CD4-positive, alpha-beta T cell (primary cell): ENCODE measurements around the gene HEY2. TPM values are rescaled to one million over a fixed set of nuclear protein-coding genes. Genes with fewer than 3 reads are reported as not detected.
"Not testable (repeated sequence)": the region's sequence is repeated elsewhere in the genome, so short reads cannot be mapped to it uniquely, and the experiment has no call there.

Source experiments
- ATAC-seq: fragments of 200-7000 bp; cut with Tn5 transposase; one replicate; pipeline ENCODE4 v1.10.0; 2022; ENCODE audit warnings: mild to moderate bottlenecking; ENCODE audit not compliant: poor library complexity
- CTCF ChIA-PET: fragments of 350-600 bp; sonication (Branson Sonifier 250); formaldehyde crosslinking; loops from one replicate; lab custom pipeline; 2021; ENCODE audit warnings: antibody characterized with exemption, inconsistent platforms; lab: Charles Lee
- POLR2A ChIA-PET: fragments of 350-600 bp; sonication (Branson Sonifier 250); formaldehyde crosslinking; loops from one replicate; lab custom pipeline; 2021; ENCODE audit warnings: antibody characterized with exemption, inconsistent platforms; lab: Charles Lee
- DNase-seq, 14 experiments: peaks; one replicate each; pipeline ENCODE4 v3.0.0-alpha.2; 2013 to 2020; ENCODE audit warnings: mixed read lengths in 2 of 14
- H3K27ac ChIP-seq, 2 donors: one replicate each; pipeline versions ENCODE4 v1.5.1 to v1.7.0; 2013; ENCODE audit warnings: low read length in 2 of 2, low read depth in 1 of 2, mild to moderate bottlenecking in 1 of 2
- H3K27me3 ChIP-seq, 2 experiments: 1 replicate in 1 of 2; 2 replicates in 1 of 2; pipeline versions ENCODE4 v1.6.1 to v1.7.0; 2013; ENCODE audit warnings: low read length in 2 of 2, control low read depth in 1 of 2, mild to moderate bottlenecking in 1 of 2, moderate library complexity in 1 of 2; ENCODE audit not compliant: insufficient read depth in 2 of 2, control insufficient read depth in 1 of 2
- H3K36me3 ChIP-seq: one replicate; pipeline ENCODE4 v1.6.1; 2013; ENCODE audit warnings: low read length, control low read depth; ENCODE audit not compliant: insufficient read depth
- H3K4me1 ChIP-seq: one replicate; pipeline ENCODE4 v1.6.1; 2013; ENCODE audit warnings: low read length, control low read depth; ENCODE audit not compliant: insufficient read depth
- H3K4me3 ChIP-seq: one replicate; pipeline ENCODE4 v1.5.1; 2013; ENCODE audit warnings: mild to moderate bottlenecking, low read length, moderate library complexity
- H3K9me3 ChIP-seq, 2 experiments: 1 replicate in 1 of 2; 2 replicates in 1 of 2; pipeline versions ENCODE4 v1.6.1 to v1.7.0; 2013; ENCODE audit warnings: low read length in 2 of 2, mild to moderate bottlenecking in 2 of 2, control low read depth in 1 of 2, moderate library complexity in 1 of 2; ENCODE audit not compliant: control insufficient read depth in 1 of 2, insufficient read depth in 1 of 2
- H3K27ac Mint-ChIP-seq: one replicate; pipeline ENCODE4 v1.8.0; 2020; ENCODE audit warnings: mixed read lengths
- H3K27me3 Mint-ChIP-seq: one replicate; pipeline ENCODE4 v1.8.0; 2021; ENCODE audit warnings: mixed read lengths
- H3K36me3 Mint-ChIP-seq: one replicate; pipeline ENCODE4 v1.8.0; 2021; ENCODE audit warnings: low read depth, mixed read lengths
- H3K4me1 Mint-ChIP-seq: one replicate; pipeline ENCODE4 v1.8.0; 2021; ENCODE audit warnings: low read depth, mixed read lengths
- H3K4me3 Mint-ChIP-seq: one replicate; pipeline ENCODE4 v1.8.0; 2020; ENCODE audit warnings: mild to moderate bottlenecking, mixed read lengths
- H3K9me3 Mint-ChIP-seq: one replicate; pipeline ENCODE4 v1.8.0; 2020; ENCODE audit warnings: mixed read lengths
- intact Hi-C, 2 experiments: fragments of 100-400 bp; cut with DNase I in 1 of 2; cut with micrococcal nuclease in 1 of 2; formaldehyde crosslinking; loops; one replicate each; pipeline versions ENCODE4 v1.15.1 to v1.9.0; 2023 to 2025; cut with DNase I, micrococcal nuclease
- polyA plus RNA-seq, 2 donors: library from polyadenylated mRNA; unstranded; fragments of 120-200 nt; gene quantifications; one replicate each; pipeline ENCODE4 v1.2.1, GENCODE V29; 2013
- total RNA-seq, 174 experiments: library from RNA in 2 of 174; stranded (reverse) in 2 of 174; gene quantifications; one replicate each; pipeline ENCODE4 v1.2.3 and lab custom pipeline; 2021 to 2026
- TF ChIP-seq, protein P1 (sequence below): fragments of 200-600 bp; IDR thresholded peaks from one replicate; pipeline ENCODE4 v1.8.0; 2022; ENCODE audit warnings: antibody characterized with exemption, mild to moderate bottlenecking

The HEY2 gene
- total RNA-seq = under 1 TPM; 0.08 to 0.30 TPM
- 0.09 TPM for polyA plus RNA-seq (2013, experiment 1 of 2)
- polyA plus RNA-seq (2013, experiment 2 of 2) = 0.26 TPM
- total RNA-seq (lab: John Stamatoyannopoulos, UW) = 0 to 2.1 (median 0.23) reads per million in 172 experiments

DNA sequence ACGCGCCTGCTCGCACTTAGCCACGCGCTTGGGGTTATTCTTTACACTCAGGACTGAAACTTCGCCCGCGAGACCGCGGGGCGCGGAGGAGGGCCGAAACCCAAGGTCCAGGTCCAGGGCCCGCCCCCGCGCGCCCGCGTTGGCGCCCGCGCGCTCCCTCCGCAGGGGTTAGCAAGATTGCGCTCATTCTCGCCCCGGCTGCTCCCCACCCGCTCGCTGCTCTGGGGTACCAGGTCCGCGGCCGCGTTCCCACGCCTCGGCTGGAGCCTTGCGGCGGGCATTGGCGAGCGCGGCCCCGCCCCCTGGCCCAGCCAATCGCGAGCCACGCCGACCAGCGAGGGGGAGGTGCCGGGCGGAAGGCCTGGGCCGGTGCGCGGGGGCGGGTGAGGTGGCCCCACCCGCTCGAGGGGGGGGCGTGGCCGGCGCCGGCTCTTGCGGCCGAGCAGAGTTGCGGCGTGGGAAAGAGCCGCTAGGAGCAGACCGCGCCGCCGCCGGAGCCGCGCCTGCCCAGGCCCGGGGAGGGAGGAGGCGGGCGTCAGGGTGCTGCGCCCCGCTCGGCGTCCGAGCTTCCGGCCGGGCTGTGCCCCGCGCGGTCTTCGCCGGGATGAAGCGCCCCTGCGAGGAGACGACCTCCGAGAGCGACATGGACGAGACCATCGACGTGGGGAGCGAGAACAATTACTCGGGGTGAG lies at the start of gene HEY2:
HEY2 (plus strand) TSS at position 460 of the 692 bp plus-strand sequence; CDS start at position 605, 145 bp downstream.
- CTCF ChIA-PET = no interaction called here
- H3K9me3 ChIP-seq = peaks cover 0 to 11% of the 10 kb centered on the region in 2 experiments
- peak within 1 kb of the TSS; percentile 67 for H3K4me3 ChIP-seq
- ATAC-seq = peak; percentile 63
- H3K27me3 Mint-ChIP-seq = peaks cover 85% of the 10 kb centered on the region
- peaks cover 44 to 58% of the 10 kb centered on the region in 2 experiments for H3K27me3 ChIP-seq
- H3K4me3 Mint-ChIP-seq = peak within 1 kb of the TSS; percentile 93
- H3K36me3 ChIP-seq = no peaks in the 10 kb centered on the region
- peak within 1 kb of the TSS; percentile 43 for H3K27ac Mint-ChIP-seq
- TF ChIP-seq, protein P1, sequence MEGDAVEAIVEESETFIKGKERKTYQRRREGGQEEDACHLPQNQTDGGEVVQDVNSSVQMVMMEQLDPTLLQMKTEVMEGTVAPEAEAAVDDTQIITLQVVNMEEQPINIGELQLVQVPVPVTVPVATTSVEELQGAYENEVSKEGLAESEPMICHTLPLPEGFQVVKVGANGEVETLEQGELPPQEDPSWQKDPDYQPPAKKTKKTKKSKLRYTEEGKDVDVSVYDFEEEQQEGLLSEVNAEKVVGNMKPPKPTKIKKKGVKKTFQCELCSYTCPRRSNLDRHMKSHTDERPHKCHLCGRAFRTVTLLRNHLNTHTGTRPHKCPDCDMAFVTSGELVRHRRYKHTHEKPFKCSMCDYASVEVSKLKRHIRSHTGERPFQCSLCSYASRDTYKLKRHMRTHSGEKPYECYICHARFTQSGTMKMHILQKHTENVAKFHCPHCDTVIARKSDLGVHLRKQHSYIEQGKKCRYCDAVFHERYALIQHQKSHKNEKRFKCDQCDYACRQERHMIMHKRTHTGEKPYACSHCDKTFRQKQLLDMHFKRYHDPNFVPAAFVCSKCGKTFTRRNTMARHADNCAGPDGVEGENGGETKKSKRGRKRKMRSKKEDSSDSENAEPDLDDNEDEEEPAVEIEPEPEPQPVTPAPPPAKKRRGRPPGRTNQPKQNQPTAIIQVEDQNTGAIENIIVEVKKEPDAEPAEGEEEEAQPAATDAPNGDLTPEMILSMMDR = peak; percentile 16
- H3K4me1 ChIP-seq = peaks cover 38% of the 10 kb centered on the region
- H3K27ac ChIP-seq = no peak within 1 kb of the TSS
- H3K4me1 Mint-ChIP-seq = peaks cover 38% of the 10 kb centered on the region
- intact Hi-C loops = loop anchor here in 1 of 2 experiments (2.0 kb wide), 1 partner anchor 19 kb away; no protein-coding TSS in a partner anchor
- H3K36me3 Mint-ChIP-seq = peaks cover 4% of the 10 kb centered on the region
- peak; percentile 55 to 92 (median 76) for DNase-seq
- POLR2A ChIA-PET = interaction anchor here (2.6 to 3.6 kb wide), 3 partner anchors 32 to 237 kb away, joined by 12 to 33 read pairs (median 19); partner anchors contain the start of genes NCOA7 and TRMT11
- H3K9me3 Mint-ChIP-seq = no peaks in the 10 kb centered on the region

DNA sequence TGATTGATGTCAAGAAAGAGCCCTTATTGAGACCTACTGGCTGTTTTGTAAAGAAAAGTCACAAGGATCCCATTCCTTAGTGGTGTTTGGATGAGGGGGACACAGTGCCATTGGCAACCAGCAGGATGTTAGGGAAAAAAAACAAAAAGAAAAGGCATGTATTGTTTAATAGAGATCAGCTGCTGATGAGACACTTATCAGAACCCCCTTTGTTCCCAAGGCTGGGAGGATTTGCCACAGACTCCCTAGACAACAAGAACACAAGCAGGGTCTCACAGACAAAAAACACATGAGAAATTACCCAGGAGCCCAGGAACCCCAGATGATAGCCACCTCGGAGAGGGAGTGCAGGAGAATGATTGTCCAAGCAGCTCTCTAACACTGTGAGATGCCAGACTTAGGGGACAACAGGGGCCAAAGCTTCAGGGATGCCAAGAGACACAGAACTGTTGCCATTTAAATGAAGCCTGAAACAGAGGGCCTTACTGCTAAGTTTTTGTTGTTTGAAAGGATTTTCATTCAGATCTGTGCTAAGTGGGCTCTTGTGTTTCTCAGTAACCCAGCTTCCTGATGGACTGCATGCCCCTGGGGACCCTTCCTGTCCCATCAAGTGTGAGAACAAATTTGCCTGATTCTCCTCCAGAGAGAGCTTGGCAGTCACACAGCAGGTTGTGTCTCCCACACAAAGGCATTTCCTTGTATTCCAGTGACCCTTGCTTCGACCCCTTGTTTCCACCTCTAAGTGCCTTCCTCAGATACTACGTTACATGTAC lies 48.7 kb upstream of the HEY2 start:
- Histone ChIP-seq H3K4me1 (no peaks in the 10 kb centered on the region), H3K36me3 (no peaks in the 10 kb centered on the region), H3K4me3 (no peak overlapping the region), H3K27me3 (no peaks in the 10 kb centered on the region), H3K27ac (no peak overlapping the region), H3K9me3 (no peaks in the 10 kb centered on the region)
- intact Hi-C loops = no loop called here
- DNase-seq (no peak), ATAC-seq (no peak)
- ChIA-PET CTCF (no interaction called here), POLR2A (interaction anchor here (0.5 kb wide), 1 partner anchor 141 kb away, joined by 3 read pairs; no protein-coding TSS in a partner anchor)
- Mint-ChIP-seq H3K4me3 (no peak overlapping the region), H3K4me1 (no peaks in the 10 kb centered on the region), H3K36me3 (no peaks in the 10 kb centered on the region), H3K9me3 (no peaks in the 10 kb centered on the region), H3K27me3 (peaks cover 24% of the 10 kb centered on the region), H3K27ac (no peak overlapping the region)
- TF ChIP-seq, protein P1 = no peak

DNA sequence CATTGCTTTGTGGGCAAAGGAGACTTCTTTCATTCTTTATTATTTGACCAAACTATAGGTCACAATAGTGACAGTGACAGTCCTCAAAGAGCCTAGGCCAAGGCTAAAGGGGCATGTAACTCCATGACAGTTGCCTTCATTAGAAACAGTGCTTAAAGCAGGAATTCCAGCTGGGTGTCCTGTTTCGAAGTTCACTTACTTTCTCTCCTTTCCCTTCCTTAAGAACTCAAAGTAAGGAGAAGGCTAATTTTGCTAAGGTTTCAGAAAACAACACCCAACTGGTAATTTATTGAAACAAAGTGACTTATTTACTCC lies 48.1 kb upstream of the HEY2 start:
- intact Hi-C loops = no loop called here
- no peaks in the 10 kb centered on the region for H3K27me3 ChIP-seq
- H3K27ac Mint-ChIP-seq = no peak overlapping the region
- ATAC-seq (no peak), DNase-seq (no peak)
- POLR2A ChIA-PET = no interaction called here
- CTCF ChIA-PET = no interaction called here
- H3K36me3 Mint-ChIP-seq = no peaks in the 10 kb centered on the region
- H3K9me3 Mint-ChIP-seq = no peaks in the 10 kb centered on the region
- TF ChIP-seq, protein P1 = no peak
- no peaks in the 10 kb centered on the region for H3K4me1 Mint-ChIP-seq
- peaks cover 20% of the 10 kb centered on the region for H3K27me3 Mint-ChIP-seq
- H3K36me3 ChIP-seq = no peaks in the 10 kb centered on the region
- H3K27ac ChIP-seq = no peak overlapping the region
- H3K4me3 Mint-ChIP-seq = no peak overlapping the region
- no peaks in the 10 kb centered on the region for H3K4me1 ChIP-seq
- no peak overlapping the region for H3K4me3 ChIP-seq
- no peaks in the 10 kb centered on the region for H3K9me3 ChIP-seq

DNA sequence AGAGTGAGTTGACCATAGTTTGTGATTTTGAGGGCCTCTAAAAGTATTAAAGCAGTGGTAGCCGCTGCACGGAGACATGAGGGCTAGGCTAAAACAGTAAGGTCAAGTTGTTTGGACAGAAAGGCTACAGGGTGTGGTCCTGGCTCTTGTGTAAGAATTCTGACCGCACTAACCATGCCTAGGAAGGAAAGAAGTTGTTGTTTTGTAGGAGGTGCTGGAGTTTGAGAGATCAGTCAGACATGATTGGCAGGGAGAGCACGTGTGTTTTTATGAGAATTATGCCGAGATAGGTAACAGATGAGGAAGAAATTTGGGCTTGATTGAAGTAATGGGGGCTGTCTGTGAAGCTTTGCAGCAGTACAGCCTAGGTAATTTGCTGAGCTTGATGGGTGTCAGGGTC lies 45.5 kb upstream of the HEY2 start:
- POLR2A ChIA-PET, H3K4me3 ChIP-seq, intact Hi-C loops, H3K9me3 Mint-ChIP-seq, DNase-seq, H3K4me1 Mint-ChIP-seq, H3K36me3 ChIP-seq, H3K27ac Mint-ChIP-seq, H3K27me3 Mint-ChIP-seq, H3K4me1 ChIP-seq, ATAC-seq, CTCF ChIA-PET, H3K36me3 Mint-ChIP-seq, H3K27ac ChIP-seq, H3K4me3 Mint-ChIP-seq, H3K9me3 ChIP-seq, H3K27me3 ChIP-seq: not testable (repeated sequence)
